ENCODE measurements around the gene ATOH8.
"Not testable (repeated sequence)": the region's sequence is repeated elsewhere in the genome, so short reads cannot be mapped to it uniquely, and the experiment has no call there.

Gene ATOH8, protein sequence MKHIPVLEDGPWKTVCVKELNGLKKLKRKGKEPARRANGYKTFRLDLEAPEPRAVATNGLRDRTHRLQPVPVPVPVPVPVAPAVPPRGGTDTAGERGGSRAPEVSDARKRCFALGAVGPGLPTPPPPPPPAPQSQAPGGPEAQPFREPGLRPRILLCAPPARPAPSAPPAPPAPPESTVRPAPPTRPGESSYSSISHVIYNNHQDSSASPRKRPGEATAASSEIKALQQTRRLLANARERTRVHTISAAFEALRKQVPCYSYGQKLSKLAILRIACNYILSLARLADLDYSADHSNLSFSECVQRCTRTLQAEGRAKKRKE

DNA sequence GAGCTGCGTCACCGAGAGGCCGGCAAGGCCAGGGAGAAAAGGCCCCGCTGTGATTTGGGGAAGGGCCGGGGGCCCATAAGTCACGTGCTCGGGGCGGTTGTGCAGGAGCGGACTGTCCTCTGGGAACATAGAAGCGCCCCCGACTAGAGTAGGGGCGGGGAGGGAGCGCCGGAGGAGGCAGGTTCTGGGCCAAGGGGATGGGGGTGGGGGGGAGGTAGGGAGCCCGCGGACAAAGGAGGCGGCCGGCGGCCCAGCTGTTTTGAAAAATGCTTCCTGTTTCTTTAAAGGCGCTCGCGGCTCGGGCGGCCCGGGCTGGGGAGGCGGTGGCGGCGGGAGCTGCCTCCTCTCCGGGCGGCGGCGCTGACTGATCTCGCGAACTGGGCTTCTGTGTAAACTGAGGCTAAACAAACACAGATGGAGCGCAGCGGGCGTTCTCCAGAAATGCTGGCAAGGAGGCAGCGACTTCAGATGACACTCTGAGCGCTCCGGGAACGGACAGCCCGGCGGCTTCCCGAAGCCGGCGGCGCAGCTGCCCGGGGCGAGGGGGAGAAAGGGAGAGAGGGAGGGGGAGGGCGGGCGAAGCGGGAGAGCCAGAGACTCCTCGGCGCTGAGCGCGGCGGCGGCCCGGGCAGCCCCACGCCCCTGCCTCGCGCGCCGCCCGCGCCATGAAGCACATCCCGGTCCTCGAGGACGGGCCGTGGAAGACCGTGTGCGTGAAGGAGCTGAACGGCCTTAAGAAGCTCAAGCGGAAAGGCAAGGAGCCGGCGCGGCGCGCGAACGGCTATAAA is at the start of gene ATOH8:
TSS of gene ATOH8 (plus strand) at position 467 of the 788 bp plus-strand sequence. CDS start at position 666, 199 bp downstream.
- no peak for DNase-seq (ENCODE audit: low read depth)

DNA sequence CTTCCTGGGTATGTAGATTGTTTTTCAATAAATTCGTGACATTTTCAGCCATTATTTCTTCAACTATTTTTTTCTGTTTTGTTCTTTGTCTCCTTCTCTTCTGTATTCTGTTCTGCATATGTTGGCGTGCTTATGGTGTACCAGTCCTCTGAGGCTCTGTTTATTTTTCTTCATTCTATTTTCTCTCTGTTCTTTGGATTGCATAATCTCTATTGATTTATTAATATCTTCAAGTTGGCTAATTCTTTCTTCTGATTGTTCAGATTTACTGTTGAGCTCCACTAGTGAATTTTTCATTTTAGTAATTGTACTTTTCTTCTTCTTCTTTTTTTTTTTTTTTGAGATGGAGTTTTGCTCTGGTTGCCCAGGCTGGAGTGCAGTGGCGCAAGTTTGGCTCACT is 49.8 kb upstream of the ATOH8 start:
- no peak for DNase-seq (ENCODE audit: low read depth)

DNA sequence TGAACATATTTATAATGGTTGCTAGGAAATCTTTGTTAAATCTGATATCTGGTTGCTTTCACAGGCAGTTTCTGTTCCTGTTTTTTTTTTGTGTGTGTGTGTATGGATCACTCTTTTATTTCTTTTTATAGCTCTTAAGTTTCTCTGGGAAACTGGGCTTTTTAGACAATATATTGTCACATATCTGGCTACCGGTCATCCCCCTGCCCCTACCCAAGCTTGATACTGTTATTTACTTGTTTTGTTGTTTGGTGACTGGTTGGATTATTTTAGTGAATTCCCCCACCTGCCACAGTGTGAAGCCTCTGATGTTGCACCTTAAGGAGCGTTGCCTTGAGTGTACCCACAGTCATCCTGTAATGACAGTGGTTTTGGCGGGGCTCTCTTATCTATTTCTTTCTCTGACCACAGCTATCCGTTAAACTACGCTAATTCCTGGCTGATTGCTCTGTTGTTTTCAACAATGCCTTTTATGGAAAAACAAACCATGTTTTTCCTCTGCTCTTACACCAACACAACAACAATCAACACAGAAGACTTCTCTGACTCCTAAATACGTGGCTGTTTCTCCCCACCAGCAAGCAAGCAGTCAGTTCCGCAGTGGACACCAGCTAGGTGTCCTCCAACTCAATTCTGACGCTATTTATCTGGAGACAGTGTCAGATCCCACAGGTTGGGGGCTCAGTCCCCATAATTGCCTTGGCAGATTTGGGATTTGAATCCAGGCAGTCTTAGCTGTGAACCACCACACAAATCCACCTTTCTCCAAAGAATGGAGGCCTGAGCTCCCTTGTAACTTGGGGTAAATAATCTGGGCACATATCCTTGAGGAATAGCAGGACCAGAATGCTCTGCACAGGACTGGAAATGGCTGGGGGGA is 48.8 kb upstream of the ATOH8 start:
- no peak for DNase-seq (ENCODE audit: low read depth)

DNA sequence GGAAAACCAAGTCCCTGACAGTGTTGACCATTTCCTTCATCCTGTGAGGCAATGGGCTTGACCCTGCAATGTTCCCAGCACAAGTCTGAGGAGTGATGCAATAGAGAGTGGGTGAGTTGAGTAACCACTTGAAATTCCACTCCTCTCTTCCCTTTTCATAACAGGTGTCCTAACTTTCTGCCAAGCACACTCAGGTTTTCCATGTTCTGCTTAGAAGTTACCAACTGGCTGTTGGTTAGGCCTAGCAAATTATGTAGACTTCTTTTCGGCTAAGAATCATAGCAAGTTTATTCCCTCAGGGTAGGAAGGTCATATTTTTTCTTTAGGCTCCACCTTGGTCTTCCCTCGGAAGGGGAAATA is 48.1 kb upstream of the ATOH8 start:
- peak; percentile 97 for DNase-seq (ENCODE audit: low read depth)

DNA sequence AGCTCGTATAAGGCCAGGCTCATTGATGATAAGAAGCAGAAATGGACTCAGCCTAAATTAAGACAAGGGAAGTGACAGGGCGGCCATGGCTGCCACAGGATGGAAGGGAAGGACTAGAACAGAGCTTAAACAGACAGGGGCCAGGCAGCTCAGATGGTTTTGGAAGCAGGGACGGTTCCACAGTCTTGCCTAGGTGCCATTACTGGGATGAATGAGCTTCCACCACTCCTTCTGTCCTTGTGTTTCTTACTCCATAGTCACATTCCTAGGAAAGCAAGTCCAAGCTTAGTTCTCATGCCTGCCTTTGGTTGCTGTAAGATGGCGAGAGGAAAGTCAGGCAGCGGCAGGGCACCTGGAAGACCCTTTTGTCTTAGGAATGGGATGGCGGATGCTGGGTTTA is 47.7 kb upstream of the ATOH8 start:
- DNase-seq (ENCODE audit: low read depth) = no peak

DNA sequence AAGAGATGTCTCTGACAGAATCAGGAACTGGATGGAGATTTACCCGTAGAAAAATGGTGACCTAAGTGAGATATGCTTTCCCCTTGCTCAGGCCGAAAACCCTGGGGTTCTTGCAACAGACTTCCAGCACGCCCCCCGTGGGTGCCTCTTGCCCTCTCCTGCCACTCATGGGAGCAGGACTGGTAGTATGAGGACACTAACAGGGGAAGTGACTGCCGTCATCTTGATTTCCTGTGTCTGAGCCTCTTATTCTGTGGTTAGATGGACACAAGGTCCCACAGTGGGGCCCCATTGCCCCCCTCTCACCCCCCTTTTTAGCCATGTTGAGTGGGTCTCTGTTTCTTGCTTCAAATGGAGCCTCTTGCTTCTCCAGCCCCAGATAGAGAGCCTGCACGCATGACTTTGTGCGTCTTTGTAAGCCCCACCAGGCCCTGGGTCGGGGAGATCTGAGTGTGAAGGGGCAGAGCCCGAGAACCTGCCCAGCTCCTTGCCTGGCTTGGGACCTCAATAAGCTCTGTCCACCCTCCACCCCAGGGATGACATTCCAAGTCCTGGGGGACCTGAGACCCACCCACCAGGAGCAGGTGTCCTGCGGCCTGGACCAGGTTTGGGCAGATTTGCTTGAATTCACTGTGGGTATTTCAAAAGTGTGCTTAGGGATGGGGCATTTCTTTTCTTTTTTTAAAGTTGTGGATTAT is 47.0 kb upstream of the ATOH8 start:
- no peak for DNase-seq (ENCODE audit: low read depth)

DNA sequence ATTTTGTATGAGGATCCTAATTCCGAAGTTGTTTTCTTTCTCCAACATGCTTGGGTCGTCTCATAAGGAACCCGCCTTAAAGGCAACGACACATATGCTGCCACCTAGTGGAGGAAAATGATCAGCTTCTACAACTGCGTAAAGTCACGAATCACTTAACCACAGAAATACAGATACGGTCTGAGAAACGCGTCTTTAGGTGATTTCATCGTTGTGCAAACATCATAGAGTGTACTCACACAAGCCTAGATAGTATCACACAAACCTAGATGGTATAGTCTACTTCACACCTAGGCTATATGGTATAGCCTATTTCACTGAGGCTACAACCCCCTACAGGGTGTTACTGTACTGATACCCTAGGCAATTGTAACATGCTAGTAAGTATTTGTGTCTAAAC is 46.5 kb upstream of the ATOH8 start:
- DNase-seq (ENCODE audit: low read depth) = peak; percentile 87

DNA sequence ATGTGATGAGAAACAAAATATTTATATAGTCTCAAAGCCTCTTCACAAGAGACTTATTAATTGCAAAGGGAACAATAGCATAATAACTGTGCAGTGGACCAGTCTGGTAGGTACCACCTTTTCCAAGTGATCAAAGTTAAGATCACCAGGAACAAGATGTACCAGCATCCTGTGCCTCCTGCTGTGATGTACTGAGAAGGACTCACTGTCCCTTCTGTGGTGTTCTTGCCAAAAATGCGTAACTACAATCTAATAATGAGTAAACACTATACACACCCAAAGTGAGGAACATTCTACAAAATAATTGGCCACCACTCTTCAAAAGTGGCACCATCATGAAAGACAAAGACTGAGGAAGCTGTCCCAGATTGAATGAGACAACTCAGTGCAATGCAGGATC is 45.1 kb upstream of the ATOH8 start:
- DNase-seq (ENCODE audit: low read depth) = no peak

DNA sequence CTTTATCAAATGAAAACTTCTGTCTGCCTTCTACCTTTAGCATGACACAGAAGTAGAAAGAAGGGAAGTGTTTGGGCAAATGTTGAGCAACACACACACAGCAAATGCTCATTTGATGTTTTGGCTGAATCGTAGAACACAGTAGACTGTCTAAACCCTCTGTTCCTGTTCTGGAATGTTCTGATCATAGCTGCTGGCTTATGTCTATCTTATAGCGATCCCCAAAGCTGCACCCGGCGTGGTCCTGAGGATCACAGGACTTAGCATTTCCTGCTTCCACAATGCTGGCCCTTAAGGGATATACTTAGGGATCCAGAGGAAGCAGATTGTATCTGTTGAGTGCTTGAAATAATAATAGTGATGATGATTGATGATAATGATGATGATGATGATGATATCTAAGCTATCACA is 44.4 kb upstream of the ATOH8 start:
- no peak for DNase-seq (ENCODE audit: low read depth)

DNA sequence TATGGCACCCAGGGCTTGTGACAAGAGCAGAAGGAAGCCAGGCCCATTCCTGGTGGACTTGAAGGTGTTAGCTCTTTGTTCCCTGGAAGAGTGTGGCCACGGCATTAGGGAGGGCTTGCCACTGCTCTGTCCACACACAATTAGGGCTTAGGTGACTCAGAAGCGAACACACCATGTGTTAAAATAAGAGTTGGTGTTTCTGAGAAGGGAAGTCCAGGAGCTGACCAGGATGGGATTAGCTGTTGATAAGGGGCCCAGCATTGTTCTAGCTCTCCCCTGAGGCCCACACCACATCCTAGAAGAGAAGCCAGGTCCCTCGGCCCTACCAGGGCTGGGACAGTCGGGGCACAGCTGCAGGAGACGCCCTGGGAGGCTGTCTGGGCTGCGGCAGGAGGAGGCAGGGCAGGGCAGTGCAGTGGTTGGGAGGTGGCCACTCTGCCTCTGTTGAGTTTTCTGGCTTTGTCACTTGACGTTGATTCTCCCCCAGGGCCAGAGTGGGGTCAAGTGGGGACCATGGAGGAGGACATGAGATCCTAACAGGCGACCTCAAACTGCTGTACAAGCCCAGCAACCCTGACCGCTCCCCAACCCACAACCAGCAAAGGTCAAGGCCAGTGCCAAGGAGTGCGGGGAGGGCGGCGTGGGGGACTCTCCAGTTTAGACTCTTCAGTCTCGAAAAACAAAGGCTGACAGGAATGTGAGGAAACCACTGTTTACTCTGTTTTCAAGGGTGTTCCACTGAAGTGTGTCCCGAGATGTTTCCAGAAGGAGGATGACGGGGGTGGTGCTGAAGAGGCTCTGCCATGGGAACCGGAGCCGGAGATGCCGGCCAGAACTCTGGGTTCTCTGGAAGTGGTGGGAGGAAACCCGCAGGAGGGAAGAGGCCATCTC is 42.9 kb upstream of the ATOH8 start:
- DNase-seq (ENCODE audit: low read depth) = no peak

DNA sequence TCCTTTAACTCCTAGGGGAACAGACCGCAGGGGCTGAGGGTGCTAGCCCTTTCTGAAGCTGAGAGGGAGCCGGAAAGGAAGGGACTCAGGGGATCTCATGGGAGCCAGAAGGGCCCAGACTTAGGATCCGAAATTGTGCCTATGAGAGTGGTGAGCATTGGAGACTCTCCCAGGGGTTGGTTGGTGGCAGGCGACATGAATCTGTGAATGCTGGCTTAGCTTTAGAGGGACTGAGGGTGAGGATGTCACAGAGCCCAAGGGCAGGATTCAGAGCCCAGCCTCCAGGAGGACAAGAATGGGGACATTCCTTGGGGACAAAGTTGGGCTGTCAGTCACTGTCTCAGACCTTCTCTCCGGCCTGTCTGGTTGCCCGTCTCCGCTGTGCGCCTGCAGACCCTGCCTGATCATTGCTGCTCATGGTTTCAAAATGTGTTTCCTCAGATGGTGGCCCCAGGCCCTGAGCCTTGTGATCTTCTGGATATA is 42.2 kb upstream of the ATOH8 start:
- no peak for DNase-seq (ENCODE audit: low read depth)

DNA sequence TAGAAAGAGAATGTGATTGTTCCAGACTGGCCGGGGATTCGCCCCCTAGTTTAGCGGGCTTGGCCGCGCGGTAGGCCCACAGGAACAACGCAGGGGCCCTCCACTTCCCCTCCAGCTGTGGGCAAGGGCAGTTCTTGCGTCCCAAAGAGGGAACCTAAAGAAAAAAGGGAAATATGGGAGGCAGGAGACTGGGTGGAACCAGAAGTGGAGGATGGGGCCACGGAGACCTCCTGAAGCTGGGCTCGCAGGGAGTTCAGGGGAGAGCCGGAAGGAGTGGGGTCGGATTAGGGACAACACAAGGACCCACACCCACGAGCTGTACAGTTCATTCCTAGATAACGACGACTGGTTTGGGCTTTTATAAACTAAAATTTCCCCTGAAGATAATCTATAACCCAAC is 41.5 kb upstream of the ATOH8 start:
- no peak for DNase-seq (ENCODE audit: low read depth)

DNA sequence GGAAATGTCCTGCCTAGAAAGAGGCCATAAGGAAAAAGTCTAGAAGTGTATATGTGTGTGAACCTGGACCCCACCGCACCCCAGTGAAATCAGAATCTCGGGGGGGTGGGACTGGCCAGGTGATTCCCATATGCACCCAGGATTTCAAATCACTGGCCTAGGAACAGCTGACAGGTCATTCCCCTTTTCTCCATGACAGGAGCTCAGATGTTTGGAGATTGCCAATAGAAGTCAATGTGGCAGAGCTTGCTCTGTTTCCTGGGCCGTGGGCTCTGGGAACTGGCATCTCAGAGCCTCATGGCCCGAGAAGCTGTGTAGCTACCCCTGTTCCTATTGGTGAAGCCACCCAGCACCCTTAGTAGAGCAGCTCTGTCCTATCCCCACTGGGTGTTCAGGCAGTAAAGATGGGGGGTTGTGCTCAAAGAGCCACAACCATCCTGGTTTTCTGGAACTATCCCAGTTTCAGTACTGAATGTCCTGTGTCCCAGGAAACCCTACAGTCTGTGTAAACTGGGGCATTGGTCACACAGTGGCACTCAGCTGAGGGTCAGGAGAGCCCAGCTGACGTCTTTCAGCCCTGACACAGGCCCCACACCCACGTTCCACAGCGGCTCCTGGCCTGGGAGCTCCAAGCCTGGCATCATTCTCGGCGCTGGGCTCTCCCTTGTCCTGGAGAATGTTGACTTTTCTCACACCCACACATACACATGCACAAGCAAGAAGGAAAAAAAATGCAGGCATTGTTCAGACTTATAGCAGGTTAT is 40.8 kb upstream of the ATOH8 start:
- DNase-seq (ENCODE audit: low read depth) = no peak

DNA sequence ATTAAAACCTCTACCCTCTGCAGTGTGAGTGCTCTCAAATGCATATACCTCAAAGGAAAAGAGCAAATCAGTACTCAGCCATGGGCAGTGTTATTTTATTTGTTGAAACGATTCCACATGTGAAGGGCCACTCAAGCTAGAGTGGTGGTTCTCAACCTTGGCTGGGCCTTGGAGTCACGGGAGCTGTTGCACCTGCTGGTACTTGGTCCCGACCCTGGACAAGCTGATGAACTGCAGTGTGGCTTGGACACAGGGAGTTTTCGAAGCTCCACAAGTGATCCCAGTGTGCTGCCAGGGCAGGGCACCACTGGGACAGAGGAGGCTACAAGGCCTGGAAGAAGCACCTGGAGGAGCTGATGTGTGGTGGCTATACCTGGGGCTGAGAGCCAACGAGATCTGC is 40.0 kb upstream of the ATOH8 start:
- DNase-seq (ENCODE audit: low read depth) = no peak

DNA sequence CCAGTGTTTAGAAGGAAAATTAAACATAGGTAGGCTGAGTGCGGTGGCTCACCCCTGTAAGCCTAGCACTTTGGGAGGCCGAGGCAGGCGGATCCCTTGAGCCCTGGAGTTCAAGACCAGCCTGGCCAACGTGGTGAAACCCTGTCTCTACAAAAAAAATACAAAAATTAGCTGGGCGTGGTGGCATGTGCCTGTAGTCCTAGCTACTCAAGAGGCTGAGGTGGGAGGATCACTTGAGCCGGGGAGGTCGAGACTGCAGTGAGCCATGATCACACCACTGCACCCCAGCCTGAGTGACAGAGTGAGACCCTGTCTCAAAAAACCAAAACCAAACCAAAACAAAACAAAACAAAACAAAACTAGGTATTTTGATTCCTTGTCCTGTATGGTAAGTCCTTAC is 39.4 kb upstream of the ATOH8 start:
- DNase-seq (ENCODE audit: low read depth) = not testable (repeated sequence)

DNA sequence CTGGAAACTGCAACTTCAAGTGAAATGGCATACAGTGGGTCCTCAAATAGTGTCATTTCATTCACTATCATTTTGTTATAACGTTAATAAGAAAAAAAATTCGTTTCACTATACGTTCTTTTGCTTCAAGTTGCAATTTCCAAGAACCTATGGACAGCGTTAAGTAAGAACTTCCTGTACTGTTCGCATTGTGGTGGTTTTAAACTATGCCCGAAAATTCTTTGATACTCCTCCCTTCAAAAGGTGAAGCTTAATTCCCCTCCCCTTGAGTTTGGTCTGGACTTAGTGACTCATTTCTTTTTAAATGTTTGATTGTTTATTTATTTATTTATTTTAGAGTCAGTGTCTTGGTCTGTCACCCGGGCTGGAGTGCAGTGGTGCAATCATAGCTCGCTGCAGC is 39.0 kb upstream of the ATOH8 start:
- DNase-seq (ENCODE audit: low read depth) = no peak

DNA sequence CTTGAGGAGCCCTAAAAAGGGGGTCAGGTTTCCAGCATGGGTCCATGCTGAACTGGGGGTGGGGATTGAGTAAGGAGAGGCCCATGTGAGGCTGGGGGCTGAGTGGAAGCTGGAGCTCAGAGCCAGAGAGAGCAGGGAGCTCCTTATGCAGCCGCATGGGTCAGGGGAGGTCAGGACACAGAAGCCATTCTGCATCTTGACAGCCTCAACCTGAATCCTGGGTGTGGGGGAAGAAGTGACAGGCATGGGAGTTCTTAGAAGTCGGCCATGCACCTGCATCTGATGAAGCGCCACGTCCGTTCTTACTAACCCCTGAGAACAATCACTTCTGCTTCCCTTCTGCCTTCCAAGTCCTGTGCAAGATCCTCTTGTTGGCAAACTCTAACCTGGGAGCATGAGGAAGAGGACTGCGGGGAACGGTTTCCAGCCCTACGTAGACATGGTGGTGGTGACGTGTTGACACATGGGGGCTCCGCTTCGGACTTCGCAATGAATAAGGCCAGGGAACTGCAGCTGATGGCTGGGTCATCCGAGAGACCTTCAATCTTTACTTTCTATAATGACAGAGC is 37.4 kb upstream of the ATOH8 start:
- no peak for DNase-seq (ENCODE audit: low read depth)

DNA sequence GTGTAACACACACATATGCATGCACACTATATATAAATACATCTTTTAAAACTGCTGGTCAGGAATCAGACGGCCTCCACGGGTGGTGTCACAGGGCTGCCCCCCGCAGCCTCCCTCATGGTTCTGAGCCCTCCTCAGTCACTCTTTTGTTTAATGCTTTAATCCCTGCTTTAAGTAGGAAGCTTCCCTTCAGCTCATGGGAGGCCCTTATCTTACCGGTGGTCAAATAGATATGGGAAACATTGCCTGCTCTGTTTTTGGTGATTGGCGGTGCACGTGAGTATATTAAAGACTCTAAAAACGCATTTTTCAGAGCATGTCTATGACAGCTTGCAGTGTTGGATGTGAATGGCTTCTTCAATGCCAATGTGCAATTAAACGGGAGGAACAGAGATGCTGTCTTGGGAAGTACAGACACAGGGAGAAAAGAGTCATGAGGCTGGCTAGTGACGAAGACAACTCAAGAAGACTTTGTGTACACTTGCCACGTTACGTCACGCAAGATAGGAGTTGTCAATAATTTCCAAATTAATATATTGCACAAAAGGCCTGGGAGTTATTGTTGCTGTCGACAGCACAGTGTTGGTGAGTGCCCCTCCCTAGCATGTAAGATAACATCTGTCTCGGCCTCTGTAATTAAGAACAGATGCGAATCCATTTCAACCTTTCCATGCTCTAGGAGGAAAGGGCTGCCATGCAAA is 36.3 kb upstream of the ATOH8 start:
- peak; percentile 74 for DNase-seq (ENCODE audit: low read depth)

DNA sequence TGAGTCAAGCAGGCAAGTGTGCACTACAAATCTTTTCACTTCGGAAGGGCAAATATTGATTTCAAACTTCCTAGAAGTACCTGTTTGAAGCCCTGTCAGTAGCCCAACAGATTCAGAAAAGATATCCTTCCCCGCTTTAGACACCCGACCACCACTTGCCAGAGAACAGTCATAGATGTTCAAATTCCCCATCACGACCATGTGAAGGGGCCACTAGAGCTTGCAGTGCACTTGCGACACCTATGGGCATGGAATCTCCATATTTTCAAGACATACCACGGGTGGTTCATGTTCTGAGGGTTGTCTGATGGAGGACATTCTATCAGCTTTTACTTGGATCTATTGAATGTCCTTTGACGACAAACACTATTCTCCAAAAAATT is 35.8 kb upstream of the ATOH8 start:
- DNase-seq (ENCODE audit: low read depth) = no peak

All from fibroblast of the conjunctiva (primary cell).